GM21619 (cell line): ENCODE measurements around the gene CCNJL.

Source experiments
- ATAC-seq: cut with Tn5 transposase; IDR thresholded peaks from one replicate; pipeline ENCODE4 v1.9.1; 2021; ENCODE audit not compliant: unreplicated experiment

Gene CCNJL

GRCh38 chr5:160293386-160293785, 19.0 kb downstream of the CCNJL start:
- ATAC-seq, result no peak

- ATAC-seq, result no peak
These were observed 20.9 kb downstream of the CCNJL start for GRCh38 chr5:160291467-160291866.

- ATAC-seq, result no peak
These were observed 21.6 kb downstream of the CCNJL start for GRCh38 chr5:160290751-160291150.

- ATAC-seq, result no peak
These were observed 22.6 kb downstream of the CCNJL start for GRCh38 chr5:160289721-160290120.

- ATAC-seq, result no peak
These were observed 23.1 kb downstream of the CCNJL start for GRCh38 chr5:160289356-160289651.

- ATAC-seq, result no peak
These were observed 24.8 kb downstream of the CCNJL start for GRCh38 chr5:160287378-160288051.

DNA sequence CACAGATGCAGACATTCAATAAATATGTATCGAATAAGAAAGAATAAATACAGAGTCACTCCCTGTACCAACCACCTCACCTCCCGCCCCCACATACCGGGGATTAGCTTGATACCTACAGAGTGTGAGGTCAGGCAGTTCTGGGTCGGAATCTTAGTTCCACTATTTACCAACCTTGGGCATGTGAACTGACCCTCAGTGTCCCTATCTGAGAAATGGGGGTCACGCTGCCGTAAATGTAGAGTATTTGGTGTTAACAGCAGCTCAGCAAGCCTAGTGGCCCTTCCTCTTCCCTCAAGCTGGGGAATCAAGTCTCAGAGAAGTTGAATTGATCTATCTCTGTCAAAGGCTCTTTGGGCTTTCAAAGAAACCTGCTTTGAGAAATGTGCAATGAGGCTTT, 25.4 kb downstream of the CCNJL start:
- ATAC-seq, result no peak

DNA sequence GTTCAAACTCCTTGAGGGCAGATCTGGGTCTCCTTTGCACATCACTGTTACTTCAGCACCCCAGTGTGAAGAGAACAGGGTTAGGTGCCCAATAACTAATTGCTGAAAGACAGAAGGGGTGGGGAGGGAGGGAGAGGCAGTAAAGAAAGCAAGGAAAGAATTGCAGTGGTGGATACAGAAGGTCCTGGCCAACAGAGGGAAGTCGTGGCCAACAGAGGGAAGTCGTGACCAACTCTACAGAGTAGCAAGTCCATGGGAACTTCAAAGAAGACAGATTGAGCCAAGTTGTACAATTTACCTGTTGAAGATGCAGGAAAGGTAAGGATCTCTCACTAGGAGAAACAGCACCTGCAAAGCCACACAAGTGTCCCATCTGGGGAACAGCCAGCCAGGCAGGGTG, 27.0 kb downstream of the CCNJL start:
- ATAC-seq, result no peak

DNA sequence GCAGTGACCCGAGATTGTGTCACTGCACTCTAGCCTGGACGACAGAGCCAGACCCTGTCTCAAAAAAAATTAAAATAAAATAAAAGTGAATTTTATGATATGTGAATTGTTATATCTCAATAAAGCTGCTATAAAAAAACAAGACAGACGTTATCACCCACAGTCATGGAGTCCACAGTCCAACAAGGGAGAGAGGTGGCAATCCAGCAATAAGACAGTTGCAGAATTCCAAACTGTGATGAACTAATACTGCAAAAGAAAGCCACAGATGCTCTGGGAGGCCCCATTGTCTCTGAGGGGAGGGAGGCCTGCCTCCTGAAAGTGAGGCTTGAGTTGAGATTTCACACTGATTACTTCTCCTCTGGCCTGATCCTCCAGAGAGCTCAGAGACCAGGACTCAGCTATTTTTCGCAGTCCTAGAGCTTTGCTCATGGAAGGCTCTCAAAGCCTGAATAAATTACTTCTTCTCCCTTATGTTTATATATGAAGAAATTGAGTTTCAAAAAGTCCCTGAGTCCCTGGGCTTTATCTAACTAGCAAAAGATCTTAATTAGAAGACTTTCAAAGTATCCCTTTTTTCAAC, 28.0 kb downstream of the CCNJL start:
- no peak for ATAC-seq

GRCh38 chr5:160281275-160281674, 31.1 kb downstream of the CCNJL start:
- no peak for ATAC-seq

DNA sequence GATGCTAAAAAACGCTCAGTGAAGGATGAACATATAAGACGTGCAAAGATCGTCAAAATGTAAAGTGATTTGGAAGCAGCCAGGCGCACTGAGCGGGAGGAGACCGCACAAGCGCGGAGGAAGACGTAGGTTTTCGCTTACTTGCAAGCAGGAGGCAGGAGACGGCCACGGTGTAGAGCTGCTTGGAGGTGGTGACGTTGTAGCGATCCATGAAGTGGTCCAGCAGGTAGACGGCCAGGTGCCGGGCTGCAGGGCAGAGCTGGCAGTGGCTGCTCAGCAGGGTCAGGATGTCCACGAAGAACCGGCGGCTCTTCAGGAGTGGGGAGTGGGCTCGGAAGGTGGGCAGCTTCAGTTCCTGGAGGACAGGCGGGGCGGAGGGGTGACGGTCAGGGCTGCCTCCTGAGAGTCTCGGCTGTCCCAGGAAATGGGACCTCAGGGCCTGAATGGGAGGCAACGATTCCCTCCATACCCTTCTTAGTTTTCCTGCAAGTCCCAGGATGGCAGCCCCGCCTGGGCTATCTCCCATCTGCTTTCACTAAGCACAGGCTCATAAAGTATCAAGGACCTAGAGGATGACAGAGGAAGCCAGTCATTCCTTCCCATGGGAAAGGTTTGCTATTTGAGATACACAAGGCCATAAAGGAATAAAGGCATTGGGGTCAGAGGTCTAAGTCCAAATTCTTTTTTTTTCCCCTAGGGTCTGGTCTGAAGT, 31.8 kb downstream of the CCNJL start:
- no peak for ATAC-seq

DNA sequence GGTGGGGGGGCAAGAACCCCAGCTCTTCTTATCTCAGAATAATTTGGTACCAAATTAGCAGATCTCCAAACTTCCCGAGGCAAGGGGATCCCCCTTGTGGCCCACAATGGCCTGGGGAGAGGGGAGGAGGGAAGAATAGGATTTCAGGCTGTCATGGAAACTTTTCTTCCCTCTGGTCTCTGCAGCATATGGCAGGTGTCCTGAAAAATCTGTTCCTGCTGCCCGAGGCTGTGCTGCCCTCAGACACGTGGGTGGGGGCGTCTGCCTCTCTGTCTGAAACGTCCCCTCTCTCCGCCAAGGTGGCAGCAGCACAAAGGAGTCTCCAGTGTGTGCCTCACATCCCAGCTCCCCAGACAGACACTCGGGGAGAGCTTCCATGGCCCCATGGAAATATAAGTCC, 34.0 kb downstream of the CCNJL start:
- no peak for ATAC-seq

- ATAC-seq, result no peak
These were observed 37.9 kb downstream of the CCNJL start for GRCh38 chr5:160274483-160274931.

- ATAC-seq, result no peak
These were observed 39.5 kb downstream of the CCNJL start for GRCh38 chr5:160272889-160273288.

DNA sequence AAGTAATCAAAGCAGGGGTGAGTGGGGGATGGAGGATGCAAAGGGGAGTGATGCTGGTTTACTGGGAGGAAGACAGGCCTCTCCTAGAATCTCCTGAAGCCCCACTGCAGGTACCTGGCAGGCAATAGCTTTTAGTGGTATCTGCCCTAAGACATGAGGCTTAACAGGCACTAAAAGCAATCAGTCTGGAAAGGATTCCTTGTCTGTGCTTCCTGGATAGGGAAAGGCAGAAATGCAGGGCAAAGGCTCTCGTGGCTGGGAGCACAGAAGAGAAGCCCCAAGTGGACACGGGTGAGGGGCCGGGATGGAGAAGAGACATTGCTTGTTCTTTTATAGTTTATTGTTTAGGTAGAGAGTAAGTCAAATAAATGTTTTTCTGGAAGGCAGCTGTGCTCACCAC, 40.1 kb downstream of the CCNJL start:
- ATAC-seq, result no peak

GRCh38 chr5:160271836-160272235, 40.5 kb downstream of the CCNJL start:
- no peak for ATAC-seq

GRCh38 chr5:160271396-160271795, 41.0 kb downstream of the CCNJL start:
- no peak for ATAC-seq

DNA sequence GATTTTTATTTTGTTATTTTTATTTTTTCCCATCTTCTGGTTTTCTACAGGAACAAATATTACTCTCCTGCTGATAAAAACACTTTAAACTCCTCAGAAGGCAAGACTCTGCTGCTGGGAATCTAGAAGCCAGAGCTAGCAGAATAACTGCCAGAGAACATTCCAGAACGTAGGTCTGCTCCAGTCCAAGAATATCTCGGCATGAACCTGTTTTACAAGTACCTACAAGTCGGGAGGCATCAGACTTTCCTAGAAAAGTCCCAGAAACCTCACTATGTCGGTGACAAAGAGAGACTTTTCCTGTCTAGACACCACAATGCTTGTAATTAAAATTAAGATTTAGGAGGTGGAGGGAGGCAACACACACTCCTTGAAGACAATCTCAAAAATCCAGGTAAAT, 41.7 kb downstream of the CCNJL start:
- no peak for ATAC-seq

GRCh38 chr5:160269017-160269416, 43.3 kb downstream of the CCNJL start:
- no peak for ATAC-seq

DNA sequence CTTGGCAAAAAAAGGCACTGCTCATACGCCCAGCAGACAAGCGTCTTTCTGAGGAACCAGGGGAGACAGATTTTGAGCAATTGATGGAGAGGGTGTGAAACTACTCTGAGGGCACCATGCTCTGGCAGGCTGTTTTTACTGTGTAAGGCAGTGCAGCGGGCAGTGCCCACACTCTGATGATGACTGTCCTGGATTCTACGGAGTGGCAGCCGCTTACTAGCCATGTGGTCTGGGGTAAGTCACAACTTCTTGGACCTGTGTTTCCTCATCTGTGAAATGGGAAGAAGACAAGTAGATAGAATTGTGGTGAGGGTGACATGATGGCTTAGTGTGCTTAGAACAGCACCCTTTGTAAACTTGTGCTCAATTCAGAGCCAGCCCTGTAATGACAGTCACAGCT, 44.2 kb downstream of the CCNJL start:
- no peak for ATAC-seq

- no peak for ATAC-seq
These were observed 45.5 kb downstream of the CCNJL start for GRCh38 chr5:160266752-160267345.

GRCh38 chr5:160266044-160266443, 46.3 kb downstream of the CCNJL start:
- ATAC-seq, result no peak
